Measurements from ENCODE around the gene SREBF2. TPM values are rescaled to one million over a fixed set of nuclear protein-coding genes. Genes with fewer than 3 reads are reported as not detected.

Gene SREBF2
- total and polyA plus RNA-seq, 2 of the 13 experiments (the other 11 are each of a cell fraction or from before 2014, with no cell fraction given) = 53.8 to 72.6 TPM

- no peak for TF ChIP-seq RBM22 (optimal IDR thresholded peaks at IDR 0.05; ENCODE audit: low read length)
- TF ChIP-seq AGO1 (IDR thresholded peaks at IDR 0.05; ENCODE audit: low read depth, low read length, poor library complexity, severe bottlenecking) = peak; percentile 52
- TF ChIP-seq PHF20 (CRISPR knock-in tag; IDR thresholded peaks at IDR 0.05) = peak; percentile 57
- peak; percentile 81 for TF ChIP-seq SP2 (CRISPR knock-in tag; IDR thresholded peaks at IDR 0.05)
- peak; percentile 100 for TF ChIP-seq SP4 (CRISPR knock-in tag; IDR thresholded peaks at IDR 0.05)
- TF ChIP-seq, protein P1, sequence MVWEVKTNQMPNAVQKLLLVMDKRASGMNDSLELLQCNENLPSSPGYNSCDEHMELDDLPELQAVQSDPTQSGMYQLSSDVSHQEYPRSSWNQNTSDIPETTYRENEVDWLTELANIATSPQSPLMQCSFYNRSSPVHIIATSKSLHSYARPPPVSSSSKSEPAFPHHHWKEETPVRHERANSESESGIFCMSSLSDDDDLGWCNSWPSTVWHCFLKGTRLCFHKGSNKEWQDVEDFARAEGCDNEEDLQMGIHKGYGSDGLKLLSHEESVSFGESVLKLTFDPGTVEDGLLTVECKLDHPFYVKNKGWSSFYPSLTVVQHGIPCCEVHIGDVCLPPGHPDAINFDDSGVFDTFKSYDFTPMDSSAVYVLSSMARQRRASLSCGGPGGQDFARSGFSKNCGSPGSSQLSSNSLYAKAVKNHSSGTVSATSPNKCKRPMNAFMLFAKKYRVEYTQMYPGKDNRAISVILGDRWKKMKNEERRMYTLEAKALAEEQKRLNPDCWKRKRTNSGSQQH (CRISPR knock-in tag; IDR thresholded peaks at IDR 0.05; ENCODE audit: low read depth) = peak; percentile 5; the same call in 1 of the 2 replicates
- peak; percentile 84 for TF ChIP-seq HIC2 (CRISPR knock-in tag; IDR thresholded peaks at IDR 0.05; ENCODE audit: low read depth)
- TF ChIP-seq, protein P2, sequence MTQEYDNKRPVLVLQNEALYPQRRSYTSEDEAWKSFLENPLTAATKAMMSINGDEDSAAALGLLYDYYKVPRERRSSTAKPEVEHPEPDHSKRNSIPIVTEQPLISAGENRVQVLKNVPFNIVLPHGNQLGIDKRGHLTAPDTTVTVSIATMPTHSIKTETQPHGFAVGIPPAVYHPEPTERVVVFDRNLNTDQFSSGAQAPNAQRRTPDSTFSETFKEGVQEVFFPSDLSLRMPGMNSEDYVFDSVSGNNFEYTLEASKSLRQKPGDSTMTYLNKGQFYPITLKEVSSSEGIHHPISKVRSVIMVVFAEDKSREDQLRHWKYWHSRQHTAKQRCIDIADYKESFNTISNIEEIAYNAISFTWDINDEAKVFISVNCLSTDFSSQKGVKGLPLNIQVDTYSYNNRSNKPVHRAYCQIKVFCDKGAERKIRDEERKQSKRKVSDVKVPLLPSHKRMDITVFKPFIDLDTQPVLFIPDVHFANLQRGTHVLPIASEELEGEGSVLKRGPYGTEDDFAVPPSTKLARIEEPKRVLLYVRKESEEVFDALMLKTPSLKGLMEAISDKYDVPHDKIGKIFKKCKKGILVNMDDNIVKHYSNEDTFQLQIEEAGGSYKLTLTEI (CRISPR knock-in tag; conservative IDR thresholded peaks at IDR 0.05) = no peak
- TF ChIP-seq, protein P3, sequence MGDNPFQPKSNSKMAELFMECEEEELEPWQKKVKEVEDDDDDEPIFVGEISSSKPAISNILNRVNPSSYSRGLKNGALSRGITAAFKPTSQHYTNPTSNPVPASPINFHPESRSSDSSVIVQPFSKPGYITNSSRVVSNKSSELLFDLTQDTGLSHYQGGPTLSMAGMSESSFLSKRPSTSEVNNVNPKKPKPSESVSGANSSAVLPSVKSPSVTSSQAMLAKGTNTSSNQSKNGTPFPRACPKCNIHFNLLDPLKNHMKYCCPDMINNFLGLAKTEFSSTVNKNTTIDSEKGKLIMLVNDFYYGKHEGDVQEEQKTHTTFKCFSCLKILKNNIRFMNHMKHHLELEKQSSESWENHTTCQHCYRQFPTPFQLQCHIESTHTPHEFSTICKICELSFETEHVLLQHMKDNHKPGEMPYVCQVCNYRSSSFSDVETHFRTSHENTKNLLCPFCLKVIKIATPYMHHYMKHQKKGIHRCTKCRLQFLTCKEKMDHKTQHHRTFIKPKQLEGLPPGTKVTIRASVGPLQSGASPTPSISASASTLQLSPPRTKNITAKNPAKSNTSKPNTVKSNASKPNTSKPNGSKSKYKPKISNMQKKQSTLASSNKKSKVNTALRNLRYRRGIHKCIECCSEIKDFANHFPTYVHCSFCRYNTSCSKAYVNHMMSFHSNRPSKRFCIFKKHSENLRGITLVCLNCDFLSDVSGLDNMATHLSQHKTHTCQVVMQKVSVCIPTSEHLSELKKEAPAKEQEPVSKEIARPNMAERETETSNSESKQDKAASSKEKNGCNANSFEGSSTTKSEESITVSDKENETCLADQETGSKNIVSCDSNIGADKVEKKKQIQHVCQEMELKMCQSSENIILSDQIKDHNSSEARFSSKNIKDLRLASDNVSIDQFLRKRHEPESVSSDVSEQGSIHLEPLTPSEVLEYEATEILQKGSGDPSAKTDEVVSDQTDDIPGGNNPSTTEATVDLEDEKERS (CRISPR knock-in tag; IDR thresholded peaks at IDR 0.05) = peak; percentile 80; the same call in 1 of the 2 replicates
- no peak for TF ChIP-seq GATA4 (IDR thresholded peaks at IDR 0.05; ENCODE audit: borderline replicate concordance, low read depth)
- peak; percentile 39; the same call in 1 of the 2 replicates for TF ChIP-seq ZNF34 (CRISPR knock-in tag; IDR thresholded peaks at IDR 0.05; ENCODE audit: borderline replicate concordance)
- TF ChIP-seq ZSCAN9 (CRISPR knock-in tag; IDR thresholded peaks at IDR 0.05; ENCODE audit: borderline replicate concordance) = peak; percentile 41
- TF ChIP-seq ZNF33A (CRISPR knock-in tag; IDR thresholded peaks at IDR 0.05; ENCODE audit: borderline replicate concordance) = 0 out of 2 replicates have a peak, but pooled peaks have one; percentile 14
- peak; percentile 69 for TF ChIP-seq KLF6 (CRISPR knock-in tag; IDR thresholded peaks at IDR 0.05)
- TF ChIP-seq ZNF207 (IDR thresholded peaks at IDR 0.05; ENCODE audit: borderline replicate concordance) = no peak
- no peak for TF ChIP-seq MAFF (IDR thresholded peaks at IDR 0.05; ENCODE audit: low read depth, low read length)
- TF ChIP-seq HNRNPH1 (optimal IDR thresholded peaks at IDR 0.05; ENCODE audit: low read depth, low read length) = no peak
- TF ChIP-seq GMEB2 (CRISPR knock-in tag; IDR thresholded peaks at IDR 0.05; ENCODE audit: low read depth) = peak; percentile 38; the same call in 1 of the 2 replicates
- no peak for TF ChIP-seq SETDB1 (CRISPR knock-in tag; IDR thresholded peaks at IDR 0.05; ENCODE audit: borderline replicate concordance)
These were observed at the start of gene SREBF2 (continued) for GRCh38 chr22:41832553-41833368.

Data from HepG2 (cell line).